WI38 (cell line): ENCODE data around the gene CFAP91.

Experiments used
- H3K4me3 ChIP-seq: 2 replicates; pipeline ENCODE4 v1.5.1; 2011; ENCODE audit warnings: low read depth, mild to moderate bottlenecking, control low read depth, low read length
- CTCF ChIP-seq: IDR thresholded peaks from 2 replicates; pipeline ENCODE4 v1.5.1; 2012; ENCODE audit warnings: low read depth, mild to moderate bottlenecking, control low read depth, low read length

The CFAP91 gene

GRCh38 chr3:119746423-119746822 is 43.6 kb downstream of the CFAP91 start:
- no peak for TF ChIP-seq CTCF
- H3K4me3 ChIP-seq = no peak overlapping the region

GRCh38 chr3:119747357-119747756 is 44.5 kb downstream of the CFAP91 start:
- TF ChIP-seq CTCF = no peak
- H3K4me3 ChIP-seq = no peak overlapping the region

GRCh38 chr3:119748991-119749390 is 46.2 kb downstream of the CFAP91 start:
- H3K4me3 ChIP-seq = no peak overlapping the region
- TF ChIP-seq CTCF = no peak

- TF ChIP-seq CTCF = no peak
These were observed 48.6 kb downstream of the CFAP91 start for GRCh38 chr3:119751423-119751822.

More at GRCh38 chr3:119751423-119751822, 48.6 kb downstream of the CFAP91 start:
- H3K4me3 ChIP-seq = no peak overlapping the region
